Peyer's patch (tissue), 4 donors: ENCODE measurements around the gene ARMH1. TPM values are rescaled to one million over a fixed set of nuclear protein-coding genes. Genes with fewer than 3 reads are reported as not detected.
A peak's percentile ranks its signal among the peaks of the same experiment; 100 is the strongest.

Experiments used
- DNase-seq, 3 donors: peaks; one replicate each; pipeline ENCODE4 v3.0.0-alpha.2; 2017 to 2019
- H3K27ac ChIP-seq, 4 donors: fragments of 200-600 bp; sonication (generic); one replicate each; pipeline ENCODE4 v1.5.1; 2016 to 2019
- H3K27me3 ChIP-seq, 2 donors: fragments of 200-600 bp; sonication (generic); one replicate each; pipeline ENCODE4 v1.5.1; 2019
- H3K36me3 ChIP-seq, 3 donors: fragments of 200-600 bp; sonication (generic); one replicate each; pipeline ENCODE4 v1.5.1; 2016 to 2019
- H3K4me1 ChIP-seq, 4 donors: fragments of 200-600 bp; sonication (generic); one replicate each; pipeline ENCODE4 v1.5.1; 2016 to 2019
- H3K4me3 ChIP-seq, 4 donors: fragments of 200-600 bp; sonication (generic); 1 replicate in 3 of 4; 2 replicates in 1 of 4; pipeline ENCODE4 v1.5.1; 2016 to 2019; ENCODE audit warnings: mild to moderate bottlenecking in 1 of 4
- H3K9me3 ChIP-seq, 4 donors: fragments of 200-600 bp; sonication (generic); one replicate each; pipeline ENCODE4 v1.5.1; 2016 to 2019; ENCODE audit warnings: mild to moderate bottlenecking in 1 of 4
- CTCF ChIP-seq, 6 experiments: fragments of 450-650 bp in 4 of 6; fragments of 200-600 bp in 2 of 6; sonication (generic) in 1 of 6; IDR thresholded peaks; one replicate each; pipeline ENCODE4 v1.5.1; 2017 to 2019; ENCODE audit warnings: antibody characterized with exemption in 6 of 6, mild to moderate bottlenecking in 3 of 6, moderate library complexity in 1 of 6
- POLR2A ChIP-seq, 2 donors: fragments of 450-650 bp; IDR thresholded peaks; one replicate each; pipeline ENCODE4 v1.5.1; 2017; ENCODE audit warnings: antibody characterized with exemption in 2 of 2, mild to moderate bottlenecking in 2 of 2, moderate library complexity in 2 of 2
- total RNA-seq, 4 donors: library from RNA; depleted of rRNA; stranded (reverse); fragments of >200 nt; gene quantifications; one replicate each; pipeline ENCODE4 v1.1.0, GENCODE V29; 2016

The ARMH1 gene
- total RNA-seq, 4 donors from 2014 or later: 3.7 to 7.7 (median 4.8) TPM

- peak overlapping the region in 2 of 4 donors; percentile 35 to 71 for H3K27ac ChIP-seq
- H3K4me3 ChIP-seq: no peak overlapping the region
- no peaks in the 10 kb centered on the region for H3K27me3 ChIP-seq
- H3K9me3 ChIP-seq: no peaks in the 10 kb centered on the region
- TF ChIP-seq CTCF (IDR thresholded peaks at IDR 0.05): no peak
- no peak for TF ChIP-seq POLR2A (IDR thresholded peaks at IDR 0.05)
- no peak for DNase-seq
- peaks cover 0 to 12% (median 6%) of the 10 kb centered on the region in 4 donors for H3K4me1 ChIP-seq
- H3K36me3 ChIP-seq: no peaks in the 10 kb centered on the region
These were observed 48.5 kb downstream of the ARMH1 start for GRCh38 chr1:44723064-44723463.

GRCh38 chr1:44723496-44724295 lies 49.2 kb downstream of the ARMH1 start:
- Histone ChIP-seq H3K4me1 (peaks cover 0 to 12% (median 6%) of the 10 kb centered on the region in 4 donors), H3K4me3 (no peak overlapping the region), H3K27ac (peak overlapping the region in 2 of 4 donors; percentile 35 to 71), H3K36me3 (no peaks in the 10 kb centered on the region), H3K27me3 (no peaks in the 10 kb centered on the region), H3K9me3 (no peaks in the 10 kb centered on the region)
- DNase-seq: peak in 2 of 3 donors; percentile 79 to 84
- TF ChIP-seq POLR2A (IDR thresholded peaks at IDR 0.05) (no peak), CTCF (IDR thresholded peaks at IDR 0.05) (no peak)

GRCh38 chr1:44724296-44724954 lies 49.9 kb downstream of the ARMH1 start:
- peaks cover 0 to 12% (median 6%) of the 10 kb centered on the region in 4 donors for H3K4me1 ChIP-seq
- peak overlapping the region in 1 of 4 donors; percentile 71 for H3K27ac ChIP-seq
- TF ChIP-seq POLR2A (IDR thresholded peaks at IDR 0.05) (no peak), CTCF (IDR thresholded peaks at IDR 0.05) (no peak)

GRCh38 chr1:44724955-44725698 lies 50.6 kb downstream of the ARMH1 start:
- Histone ChIP-seq H3K9me3 (no peaks in the 10 kb centered on the region), H3K27me3 (no peaks in the 10 kb centered on the region)

More at GRCh38 chr1:44724296-44724954, 49.9 kb downstream of the ARMH1 start:
- no peak overlapping the region for H3K4me3 ChIP-seq
- DNase-seq: no peak
- no peaks in the 10 kb centered on the region for H3K36me3 ChIP-seq
- H3K27me3 ChIP-seq: no peaks in the 10 kb centered on the region
- H3K9me3 ChIP-seq: no peaks in the 10 kb centered on the region

More at GRCh38 chr1:44724955-44725698, 50.6 kb downstream of the ARMH1 start:
- DNase-seq: no peak
- H3K36me3 ChIP-seq: no peaks in the 10 kb centered on the region
- H3K27ac ChIP-seq: no peak overlapping the region
- H3K4me3 ChIP-seq: no peak overlapping the region
- TF ChIP-seq CTCF (IDR thresholded peaks at IDR 0.05) (no peak), POLR2A (IDR thresholded peaks at IDR 0.05) (no peak)
- peaks cover 0 to 12% (median 6%) of the 10 kb centered on the region in 4 donors for H3K4me1 ChIP-seq
